Epithelial cell of esophagus (primary cell): Measurements from ENCODE around the gene COMMD1.

Experiments used
- DNase-seq: peaks from one replicate; pipeline ENCODE4 v3.0.0; 2010; ENCODE audit warnings: low read depth
- H3K4me3 ChIP-seq: 2 replicates; pipeline ENCODE4 v1.5.1; 2011; ENCODE audit warnings: mild to moderate bottlenecking, low read length, control low read depth
- TF ChIP-seq, protein P1 (sequence below): IDR thresholded peaks from 2 replicates; pipeline ENCODE4 v1.5.1; 2011; ENCODE audit warnings: low read depth, mild to moderate bottlenecking, low read length, control low read depth, inconsistent platforms; ENCODE audit not compliant: insufficient read depth; ENCODE audit errors: missing control alignments

Gene COMMD1

DNA sequence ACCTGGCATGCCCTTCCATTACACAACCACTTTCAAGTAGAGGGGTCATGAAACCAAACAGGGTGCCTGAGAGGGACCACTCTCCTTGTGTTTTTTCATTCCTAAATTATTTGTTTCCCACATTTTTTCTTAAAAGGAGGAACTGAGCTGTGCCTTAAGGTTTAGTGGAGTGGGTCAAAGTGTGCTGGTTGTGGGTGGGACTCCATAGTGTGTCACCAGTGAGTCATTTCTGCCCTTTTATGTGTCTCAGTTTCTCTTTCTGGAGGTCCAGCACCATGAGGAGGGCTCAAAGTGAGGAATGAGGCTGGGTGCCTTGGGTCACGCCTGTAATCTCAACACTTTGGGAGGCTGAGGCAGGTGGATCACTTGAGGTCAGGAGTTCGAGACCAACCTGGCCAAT, 37.8 kb downstream of the COMMD1 start:
- TF ChIP-seq, protein P1, sequence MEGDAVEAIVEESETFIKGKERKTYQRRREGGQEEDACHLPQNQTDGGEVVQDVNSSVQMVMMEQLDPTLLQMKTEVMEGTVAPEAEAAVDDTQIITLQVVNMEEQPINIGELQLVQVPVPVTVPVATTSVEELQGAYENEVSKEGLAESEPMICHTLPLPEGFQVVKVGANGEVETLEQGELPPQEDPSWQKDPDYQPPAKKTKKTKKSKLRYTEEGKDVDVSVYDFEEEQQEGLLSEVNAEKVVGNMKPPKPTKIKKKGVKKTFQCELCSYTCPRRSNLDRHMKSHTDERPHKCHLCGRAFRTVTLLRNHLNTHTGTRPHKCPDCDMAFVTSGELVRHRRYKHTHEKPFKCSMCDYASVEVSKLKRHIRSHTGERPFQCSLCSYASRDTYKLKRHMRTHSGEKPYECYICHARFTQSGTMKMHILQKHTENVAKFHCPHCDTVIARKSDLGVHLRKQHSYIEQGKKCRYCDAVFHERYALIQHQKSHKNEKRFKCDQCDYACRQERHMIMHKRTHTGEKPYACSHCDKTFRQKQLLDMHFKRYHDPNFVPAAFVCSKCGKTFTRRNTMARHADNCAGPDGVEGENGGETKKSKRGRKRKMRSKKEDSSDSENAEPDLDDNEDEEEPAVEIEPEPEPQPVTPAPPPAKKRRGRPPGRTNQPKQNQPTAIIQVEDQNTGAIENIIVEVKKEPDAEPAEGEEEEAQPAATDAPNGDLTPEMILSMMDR = no peak
- H3K4me3 ChIP-seq = no peak overlapping the region
- DNase-seq = no peak

DNA sequence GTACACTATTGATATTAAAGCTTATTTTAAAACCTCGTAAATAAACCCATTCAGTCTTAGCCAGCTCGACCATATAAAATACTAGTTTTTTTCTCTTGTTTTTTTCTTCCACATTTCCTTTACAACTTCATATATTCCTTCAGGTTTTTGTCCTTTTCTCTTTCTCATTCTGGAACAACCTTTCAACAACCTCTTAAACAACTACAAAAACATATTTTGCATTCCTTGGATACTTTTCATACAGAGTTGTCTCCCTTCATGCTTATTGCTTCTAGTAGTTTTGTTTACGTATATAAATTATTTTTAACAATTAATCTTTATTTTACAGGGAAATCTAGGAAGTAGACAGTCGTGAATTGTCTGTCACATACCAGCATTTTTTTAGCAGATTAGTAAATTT, 41.2 kb downstream of the COMMD1 start:
- no peak overlapping the region for H3K4me3 ChIP-seq
- TF ChIP-seq, protein P1 = no peak
- no peak for DNase-seq

DNA sequence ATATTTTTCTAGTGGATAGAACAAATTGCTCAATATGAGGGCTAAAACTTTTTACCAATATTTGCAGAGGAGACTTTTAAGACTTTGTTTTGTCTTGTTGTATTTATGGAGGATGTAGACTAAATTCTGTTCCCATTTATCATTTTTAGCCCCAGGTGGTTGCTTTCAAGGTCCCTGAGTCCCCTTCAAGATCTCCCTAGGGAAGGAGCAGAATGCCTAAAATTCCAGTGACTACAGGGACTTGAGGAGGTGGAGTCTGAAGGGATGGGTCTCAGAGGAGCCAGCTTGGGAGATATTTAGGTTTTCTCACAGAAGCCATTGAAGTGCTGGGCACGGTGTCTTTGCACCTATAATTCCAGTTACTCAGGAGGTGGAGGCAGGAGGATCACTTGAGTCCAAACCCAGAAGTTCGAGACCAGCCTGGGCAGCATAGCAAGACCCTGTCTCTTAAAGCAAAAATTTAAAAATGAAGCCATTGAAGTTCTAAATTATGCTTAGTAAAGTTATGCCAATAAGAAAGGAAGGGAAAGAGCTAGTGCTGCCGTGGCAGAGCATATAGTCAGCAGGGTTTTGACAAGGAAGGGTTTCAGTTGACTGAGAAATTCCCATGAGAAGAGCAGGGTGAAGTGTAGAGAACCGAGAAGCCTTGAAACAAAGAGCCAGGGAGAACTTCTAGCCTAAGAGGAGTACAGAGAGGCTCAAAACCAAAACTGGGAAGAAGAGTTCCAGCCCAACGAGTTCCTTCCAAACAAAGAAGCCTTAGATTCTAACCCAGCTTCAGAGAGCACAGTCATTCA, 43.4 kb downstream of the COMMD1 start:
- TF ChIP-seq, protein P1 = no peak
- no peak for DNase-seq
- no peak overlapping the region for H3K4me3 ChIP-seq

DNA sequence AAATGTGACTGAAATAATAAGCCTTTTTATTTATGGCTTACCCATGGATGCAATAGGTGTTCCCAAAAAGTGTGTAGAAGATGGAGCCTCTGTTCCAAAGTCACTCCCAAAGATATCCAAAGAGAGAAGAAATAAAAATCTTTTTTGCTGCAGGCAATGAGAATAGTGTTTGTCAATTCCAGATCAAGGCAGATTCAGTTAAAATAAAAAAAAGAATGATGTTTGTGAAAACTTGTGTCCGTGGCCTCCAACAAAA, 43.9 kb downstream of the COMMD1 start:
- TF ChIP-seq, protein P1 = no peak
- H3K4me3 ChIP-seq = no peak overlapping the region
- no peak for DNase-seq

DNA sequence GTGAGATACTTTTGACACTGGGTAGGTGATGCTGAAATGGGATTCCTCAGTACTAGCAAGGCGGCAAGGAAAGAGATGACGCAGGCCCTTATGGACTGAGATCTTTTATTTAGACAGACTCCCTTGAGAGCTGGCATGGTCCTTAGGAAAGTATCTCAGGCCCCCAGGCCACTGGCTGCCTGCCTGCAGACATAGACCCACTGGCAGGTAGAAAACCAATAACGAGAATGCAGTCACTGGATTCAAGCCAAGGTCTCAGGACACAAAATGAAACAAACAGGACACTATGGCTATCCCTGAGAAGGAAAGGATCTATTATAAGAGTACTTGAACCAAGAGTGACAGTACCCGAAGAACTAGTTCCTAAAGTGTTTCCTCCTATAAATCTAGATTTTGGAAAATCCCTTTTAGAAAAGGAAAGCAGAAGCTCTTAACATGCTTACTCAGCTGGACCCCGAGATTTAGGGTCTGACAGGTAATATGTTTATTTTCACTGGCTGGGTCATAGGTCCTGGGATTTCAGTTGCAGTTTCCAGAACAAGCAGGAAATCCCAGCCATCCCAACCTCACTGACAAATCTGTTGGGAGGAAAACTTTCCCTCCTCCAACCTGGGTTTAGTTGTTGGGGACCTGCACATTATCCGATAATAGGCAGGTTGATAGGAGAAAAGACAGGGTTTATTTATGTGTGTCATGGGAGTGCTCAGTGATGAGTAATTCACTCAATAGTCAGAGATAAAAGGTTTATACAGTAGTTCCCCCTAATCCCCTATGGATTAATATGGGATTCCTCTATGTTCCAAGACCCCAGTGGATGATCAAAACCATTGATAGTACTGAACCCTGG, 44.5 kb downstream of the COMMD1 start:
- TF ChIP-seq, protein P1 = no peak
- DNase-seq = peak; percentile 28
- no peak overlapping the region for H3K4me3 ChIP-seq

DNA sequence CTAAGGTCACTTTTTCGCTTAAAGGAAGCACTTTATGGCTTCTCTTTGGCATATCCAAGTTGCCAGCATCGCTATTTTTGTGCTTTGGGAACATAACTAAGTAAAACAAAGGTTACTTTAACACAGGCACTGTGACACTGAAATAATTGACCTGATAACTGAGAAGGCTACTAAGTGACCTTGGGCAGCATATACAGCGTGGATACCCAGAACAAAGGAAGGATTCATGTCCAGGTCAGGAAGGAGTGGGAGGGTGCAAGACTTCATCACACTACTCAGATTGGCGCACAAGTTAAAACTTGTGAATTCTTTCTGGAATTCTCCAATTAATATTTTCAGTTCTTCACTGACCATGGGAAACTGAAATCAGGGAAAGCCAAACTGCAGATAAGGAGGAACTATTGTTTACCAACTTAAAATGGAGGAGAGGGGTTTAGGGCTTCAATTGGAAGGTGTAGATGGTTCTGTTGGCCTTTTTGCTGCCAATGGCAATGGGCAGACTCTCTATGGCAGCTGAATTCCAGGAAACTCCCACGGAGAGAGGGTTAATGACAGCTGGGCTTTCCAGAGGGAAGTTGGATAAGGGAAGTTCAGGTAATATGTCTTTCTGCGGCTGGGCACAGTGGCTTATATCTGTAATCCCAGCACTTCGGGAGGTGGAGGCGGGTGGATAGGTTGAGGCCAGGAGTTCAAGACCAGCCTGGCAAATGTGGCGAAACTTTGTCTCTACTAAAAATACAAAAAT, 45.3 kb downstream of the COMMD1 start:
- no peak overlapping the region for H3K4me3 ChIP-seq
- DNase-seq = no peak
- TF ChIP-seq, protein P1 = no peak
